Activated CD4-positive, alpha-beta T cell treated with anti-CD3 and anti-CD28 coated beads for 36 hours (primary cell): ENCODE measurements around the gene TMPRSS9. TPM values are rescaled to one million over a fixed set of nuclear protein-coding genes. Genes with fewer than 3 reads are reported as not detected.
"Not testable (repeated sequence)": the region's sequence is repeated elsewhere in the genome, so short reads cannot be mapped to it uniquely, and the experiment has no call there.

ENCODE experiments used
- ATAC-seq: fragments of 200-7000 bp; cut with Tn5 transposase; one replicate; pipeline ENCODE4 v1.10.0; 2021; ENCODE audit warnings: mild to moderate bottlenecking, moderate library complexity
- CTCF ChIA-PET: fragments of 350-600 bp; sonication (Branson Sonifier 250); formaldehyde crosslinking; loops from one replicate; lab custom pipeline; 2021; ENCODE audit warnings: antibody characterized with exemption; lab: Charles Lee
- POLR2A ChIA-PET: fragments of 350-600 bp; sonication (Branson Sonifier 250); formaldehyde crosslinking; loops from one replicate; lab custom pipeline; 2021; ENCODE audit warnings: antibody characterized with exemption, inconsistent platforms; lab: Charles Lee
- DNase-seq: peaks from one replicate; pipeline ENCODE4 v3.0.0-alpha.2; 2020
- H3K27ac Mint-ChIP-seq: one replicate; pipeline ENCODE4 v1.8.0; 2021; ENCODE audit warnings: mixed read lengths
- H3K27me3 Mint-ChIP-seq: one replicate; pipeline ENCODE4 v1.8.0; 2021; ENCODE audit warnings: mixed read lengths
- H3K36me3 Mint-ChIP-seq: one replicate; pipeline ENCODE4 v1.8.0; 2021; ENCODE audit warnings: low read depth, mixed read lengths
- H3K4me1 Mint-ChIP-seq: one replicate; pipeline ENCODE4 v1.8.0; 2021; ENCODE audit warnings: mixed read lengths
- H3K4me3 Mint-ChIP-seq: one replicate; pipeline ENCODE4 v1.8.0; 2021; ENCODE audit warnings: mild to moderate bottlenecking, moderate library complexity, mixed read lengths
- H3K9me3 Mint-ChIP-seq: one replicate; pipeline ENCODE4 v1.8.0; 2021; ENCODE audit warnings: low read depth, mixed read lengths
- intact Hi-C, 2 experiments: fragments of 100-400 bp; cut with DNase I in 1 of 2; cut with micrococcal nuclease in 1 of 2; formaldehyde crosslinking; loops; one replicate each; pipeline versions ENCODE4 v1.14.2 to v1.15.1; 2022 to 2024; cut with DNase I, micrococcal nuclease
- total RNA-seq, 2 experiments: library from RNA; stranded (reverse); gene quantifications; one replicate each; pipeline ENCODE4 v1.2.3, GENCODE V29; 2021

Gene TMPRSS9
- total RNA-seq, 2 experiments from 2014 or later: not detected

GRCh38 chr19:2461751-2462634 lies 101.9 kb downstream of the TMPRSS9 start:
- ATAC-seq (peak; percentile 81), DNase-seq (peak; percentile 87)
- ChIA-PET POLR2A (interaction anchor here (0.7 to 1.7 kb wide), 2 partner anchors 14 to 299 kb away, joined by 5 to 6 read pairs; partner anchors contain the start of gene GADD45B), CTCF (interaction anchor here (0.5 to 1.4 kb wide), 8 partner anchors 12 to 256 kb away, joined by 3 to 4 read pairs (median 3); no protein-coding TSS in a partner anchor)
- H3K4me3 Mint-ChIP-seq: peak overlapping the region; percentile 77
- peaks cover 2% of the 10 kb centered on the region for H3K36me3 Mint-ChIP-seq
- H3K4me1 Mint-ChIP-seq: peaks cover 7% of the 10 kb centered on the region
- peak overlapping the region; percentile 74 for H3K27ac Mint-ChIP-seq
- peaks cover 2% of the 10 kb centered on the region for H3K27me3 Mint-ChIP-seq
- no peaks in the 10 kb centered on the region for H3K9me3 Mint-ChIP-seq
- intact Hi-C loops: loop anchor here in 1 of 2 experiments (1.0 kb wide), 1 partner anchor 323 kb away; the partner anchor contains the start of gene THOP1

- Mint-ChIP-seq H3K4me3 (peak overlapping the region; percentile 77), H3K27me3 (peaks cover 2% of the 10 kb centered on the region), H3K4me1 (peaks cover 3% of the 10 kb centered on the region), H3K27ac (no peak overlapping the region), H3K36me3 (no peaks in the 10 kb centered on the region), H3K9me3 (no peaks in the 10 kb centered on the region)
- DNase-seq (no peak), ATAC-seq (no peak)
- intact Hi-C loops: loop anchor here in 1 of 2 experiments (1.0 kb wide), 1 partner anchor 322 kb away; the partner anchor contains the start of gene THOP1
- CTCF ChIA-PET: interaction anchor here (0.7 to 1.4 kb wide), 3 partner anchors 76 to 174 kb away, joined by 3 to 4 read pairs (median 4); no protein-coding TSS in a partner anchor
- POLR2A ChIA-PET: interaction anchor here (0.7 kb wide), 1 partner anchor 300 kb away, joined by 5 read pairs; no protein-coding TSS in a partner anchor
Observed at GRCh38 chr19:2462635-2463421, 102.8 kb downstream of the TMPRSS9 start.

- DNase-seq: peak; percentile 33
- H3K27me3 Mint-ChIP-seq, H3K9me3 Mint-ChIP-seq, H3K36me3 Mint-ChIP-seq, H3K4me1 Mint-ChIP-seq, ATAC-seq, H3K27ac Mint-ChIP-seq, intact Hi-C loops, POLR2A ChIA-PET: not testable (repeated sequence)
- CTCF ChIA-PET: interaction anchor here (0.9 kb wide), 1 partner anchor 173 kb away, joined by 3 read pairs; no protein-coding TSS in a partner anchor
- peak overlapping the region; percentile 16 for H3K4me3 Mint-ChIP-seq
Observed at GRCh38 chr19:2463694-2464093, 103.6 kb downstream of the TMPRSS9 start.

- intact Hi-C loops: no loop called here
- CTCF ChIA-PET: interaction anchor here (1.1 kb wide), 1 partner anchor 9 kb away, joined by 3 read pairs; no protein-coding TSS in a partner anchor
- POLR2A ChIA-PET: no interaction called here
- Mint-ChIP-seq H3K36me3 (no peaks in the 10 kb centered on the region), H3K4me3 (no peak overlapping the region), H3K4me1 (peaks cover 8% of the 10 kb centered on the region), H3K27me3 (peaks cover 2% of the 10 kb centered on the region), H3K27ac (no peak overlapping the region), H3K9me3 (no peaks in the 10 kb centered on the region)
- DNase-seq (no peak), ATAC-seq (no peak)
Observed at GRCh38 chr19:2464389-2464788, 104.3 kb downstream of the TMPRSS9 start.

- no peaks in the 10 kb centered on the region for H3K27me3 Mint-ChIP-seq
Observed at GRCh38 chr19:2468596-2468995, 108.5 kb downstream of the TMPRSS9 start.

GRCh38 chr19:2469102-2469914 lies 109.2 kb downstream of the TMPRSS9 start:
- CTCF ChIA-PET: interaction anchor here (0.8 to 1.6 kb wide), 6 partner anchors 10 to 237 kb away, joined by 3 to 8 read pairs (median 4); no protein-coding TSS in a partner anchor
- Mint-ChIP-seq H3K27me3 (no peaks in the 10 kb centered on the region), H3K27ac (peak overlapping the region; percentile 47), H3K4me3 (no peak overlapping the region), H3K4me1 (peaks cover 15% of the 10 kb centered on the region), H3K36me3 (no peaks in the 10 kb centered on the region), H3K9me3 (no peaks in the 10 kb centered on the region)
- peak; percentile 89 for ATAC-seq
- POLR2A ChIA-PET: no interaction called here
- intact Hi-C loops: no loop called here
- peak; percentile 78 for DNase-seq

More at GRCh38 chr19:2468596-2468995, 108.5 kb downstream of the TMPRSS9 start:
- POLR2A ChIA-PET: no interaction called here
- H3K9me3 Mint-ChIP-seq: no peaks in the 10 kb centered on the region
- intact Hi-C loops: no loop called here
- CTCF ChIA-PET: interaction anchor here (0.7 to 1.6 kb wide), 4 partner anchors 9 to 1003 kb away, joined by 3 to 8 read pairs (median 4); no protein-coding TSS in a partner anchor
- ATAC-seq (no peak), DNase-seq (no peak)
- no peaks in the 10 kb centered on the region for H3K36me3 Mint-ChIP-seq
- H3K4me3 Mint-ChIP-seq: no peak overlapping the region
- no peak overlapping the region for H3K27ac Mint-ChIP-seq
- peaks cover 10% of the 10 kb centered on the region for H3K4me1 Mint-ChIP-seq

- peaks cover 17% of the 10 kb centered on the region for H3K4me1 Mint-ChIP-seq
- CTCF ChIA-PET: interaction anchor here (0.8 to 1.6 kb wide), 6 partner anchors 20 to 236 kb away, joined by 3 to 8 read pairs (median 4); no protein-coding TSS in a partner anchor
- DNase-seq, H3K4me3 Mint-ChIP-seq, intact Hi-C loops, POLR2A ChIA-PET, H3K27me3 Mint-ChIP-seq, ATAC-seq, H3K9me3 Mint-ChIP-seq, H3K36me3 Mint-ChIP-seq: not testable (repeated sequence)
- peak overlapping the region; percentile 47 for H3K27ac Mint-ChIP-seq
Observed at GRCh38 chr19:2469915-2470200, 109.8 kb downstream of the TMPRSS9 start.

- Mint-ChIP-seq H3K4me1 (peaks cover 21% of the 10 kb centered on the region), H3K36me3 (peaks cover 23% of the 10 kb centered on the region), H3K9me3 (no peaks in the 10 kb centered on the region), H3K27ac (peak overlapping the region; percentile 79), H3K27me3 (no peaks in the 10 kb centered on the region), H3K4me3 (peak overlapping the region; percentile 94)
- POLR2A ChIA-PET: interaction anchor here (4.1 kb wide), 1 partner anchor 145 kb away, joined by 106 read pairs; no protein-coding TSS in a partner anchor
- CTCF ChIA-PET: interaction anchor here (0.7 to 2.6 kb wide), 9 partner anchors 10 to 1641 kb away, joined by 3 to 11 read pairs (median 4); no protein-coding TSS in a partner anchor
- ATAC-seq (peak; percentile 24), DNase-seq (peak; percentile 96)
- intact Hi-C loops: loop anchor here (1.0 to 5.0 kb wide), 9 partner anchors 17 to 312 kb away; partner anchors contain the start of genes DOT1L (in 1 of the 2), SGTA (in 1 of the 2) and TIMM13 (in 1 of the 2)
Observed at GRCh38 chr19:2474232-2475017, 114.4 kb downstream of the TMPRSS9 start.

- Mint-ChIP-seq H3K36me3 (peaks cover 23% of the 10 kb centered on the region), H3K9me3 (no peaks in the 10 kb centered on the region), H3K4me3 (peak overlapping the region; percentile 94), H3K4me1 (peaks cover 22% of the 10 kb centered on the region), H3K27me3 (no peaks in the 10 kb centered on the region), H3K27ac (peak overlapping the region; percentile 79)
- ChIA-PET POLR2A (interaction anchor here (0.6 to 4.1 kb wide), 23 partner anchors 14 to 630 kb away, joined by 3 to 106 read pairs (median 8); partner anchors contain the start of genes LMNB2, THOP1, TIMM13 and ZNF57), CTCF (interaction anchor here (0.7 to 3.6 kb wide), 11 partner anchors 18 to 162 kb away, joined by 3 to 65 read pairs (median 9); partner anchors contain the start of gene LMNB2)
- intact Hi-C loops: loop anchor here in 1 of 2 experiments (1.0 to 5.0 kb wide), 5 partner anchors 48 to 313 kb away; partner anchors contain the start of genes DOT1L, SGTA and TIMM13
- ATAC-seq (peak; percentile 40), DNase-seq (peak; percentile 90)
Observed at GRCh38 chr19:2475018-2475701, 115.1 kb downstream of the TMPRSS9 start.
